Esophagus squamous epithelium (tissue), 5 donors: ENCODE results near the gene ATP6AP1. TPM values are rescaled to one million over a fixed set of nuclear protein-coding genes. Genes with fewer than 3 reads are reported as not detected.

ENCODE experiments used
- DNase-seq: peaks from one replicate; lab custom pipeline; 2025; lab: John Stamatoyannopoulos, UW
- H3K27ac ChIP-seq, 4 donors: fragments of 200-600 bp; sonication (generic); one replicate each; pipeline ENCODE4 v1.5.1; 2016 to 2019; ENCODE audit warnings: mild to moderate bottlenecking in 1 of 4
- H3K27me3 ChIP-seq, 4 donors: fragments of 200-600 bp; sonication (generic); 1 replicate in 3 of 4; 2 replicates in 1 of 4; pipeline versions ENCODE4 v1.5.1 to v1.6.0; 2017 to 2021; ENCODE audit warnings: antibody characterized with exemption in 1 of 4
- H3K36me3 ChIP-seq, 3 donors: fragments of 200-600 bp; sonication (generic); one replicate each; pipeline ENCODE4 v1.5.1; 2016 to 2019
- H3K4me1 ChIP-seq, 3 donors: fragments of 200-600 bp; sonication (generic); one replicate each; pipeline ENCODE4 v1.5.1; 2017 to 2019
- H3K4me3 ChIP-seq, 4 donors: fragments of 200-600 bp; sonication (generic); 1 replicate in 3 of 4; 2 replicates in 1 of 4; pipeline ENCODE4 v1.5.1; 2016 to 2019; ENCODE audit warnings: mild to moderate bottlenecking in 2 of 4, moderate library complexity in 1 of 4
- H3K9me3 ChIP-seq, 3 donors: fragments of 200-600 bp; sonication (generic); one replicate each; pipeline ENCODE4 v1.5.1; 2016 to 2019
- CTCF ChIP-seq, 6 experiments: fragments of 450-650 bp in 4 of 6; fragments of 200-600 bp in 2 of 6; sonication (generic) in 2 of 6; IDR thresholded peaks; one replicate each; pipeline ENCODE4 v1.5.1; 2016 to 2019; ENCODE audit warnings: antibody characterized with exemption in 6 of 6, mild to moderate bottlenecking in 4 of 6, moderate library complexity in 4 of 6
- POLR2A ChIP-seq, 4 donors: fragments of 450-650 bp; IDR thresholded peaks; one replicate each; pipeline ENCODE4 v1.6.1; 2017; ENCODE audit warnings: antibody characterized with exemption in 4 of 4, mild to moderate bottlenecking in 4 of 4, moderate library complexity in 3 of 4
- WGBS, 2 donors: methylation state at CpG; one replicate each; pipeline ENCODE4 v1.1.5; 2018; 5-methylcytosine and 5-hydroxymethylcytosine counted together
- intact Hi-C: fragments of 100-400 bp; cut with DNase I; formaldehyde crosslinking; loops from one replicate; pipeline ENCODE4 v1.15.0; 2022
- total RNA-seq, 4 donors: library from RNA; depleted of rRNA; stranded (reverse); fragments of >200 nt; gene quantifications; one replicate each; pipeline ENCODE4 v1.1.0, GENCODE V29; 2016
- donor health status: DM: yes; HTN: yes; CAD: no.

Gene ATP6AP1
- total RNA-seq, 4 donors from 2014 or later: 28.5 to 83.8 (median 37.2) TPM

GRCh38 chrX:154467556-154467955 lies 39.1 kb downstream of the ATP6AP1 start:
- WGBS, 2 donors: 96% methylated on average over 4 of the region's 21 CpGs; no CpG with 5 or more reads in 1 of the 2 donors
- no peaks in the 10 kb centered on the region for H3K9me3 ChIP-seq
- TF ChIP-seq CTCF (IDR thresholded peaks at IDR 0.05) (no peak), POLR2A (IDR thresholded peaks at IDR 0.05) (no peak)
- H3K27ac ChIP-seq: no peak overlapping the region
- intact Hi-C loops: no loop called here
- no peaks in the 10 kb centered on the region for H3K4me1 ChIP-seq
- H3K36me3 ChIP-seq: peaks cover 0 to 88% (median 0%) of the 10 kb centered on the region in 3 donors
- no peaks in the 10 kb centered on the region for H3K27me3 ChIP-seq
- no peak for DNase-seq
- H3K4me3 ChIP-seq: no peak overlapping the region

DNA sequence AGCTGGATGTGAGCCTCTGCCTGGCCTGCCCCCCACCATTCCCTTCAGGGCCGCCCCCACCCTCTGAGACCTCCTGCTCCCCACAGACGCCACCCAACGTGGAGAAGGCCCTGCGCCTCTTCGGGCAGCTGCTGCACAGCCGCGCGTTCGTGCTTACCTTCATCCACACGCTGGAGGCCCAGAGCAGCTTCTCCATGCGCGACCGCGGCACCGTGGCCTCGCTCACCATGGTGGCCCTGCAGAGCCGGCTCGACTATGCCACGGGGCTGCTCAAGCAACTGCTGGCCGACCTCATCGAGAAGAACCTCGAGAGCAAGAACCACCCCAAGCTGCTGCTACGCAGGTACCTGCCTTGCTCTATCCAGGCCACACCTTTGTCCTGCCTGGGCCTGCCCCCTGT lies 39.7 kb downstream of the ATP6AP1 start:
- no peak for DNase-seq
- intact Hi-C loops: no loop called here
- peaks cover 0 to 83% (median 0%) of the 10 kb centered on the region in 3 donors for H3K36me3 ChIP-seq
- 95% methylated on average over 15 of the region's 23 CpGs; no CpG with 5 or more reads in 1 of the 2 donors for WGBS, 2 donors
- no peak overlapping the region for H3K27ac ChIP-seq
- no peaks in the 10 kb centered on the region for H3K27me3 ChIP-seq
- H3K9me3 ChIP-seq: no peaks in the 10 kb centered on the region
- no peak overlapping the region for H3K4me3 ChIP-seq
- no peaks in the 10 kb centered on the region for H3K4me1 ChIP-seq
- TF ChIP-seq CTCF (IDR thresholded peaks at IDR 0.05) (no peak), POLR2A (IDR thresholded peaks at IDR 0.05) (no peak)

GRCh38 chrX:154469114-154469513 lies 40.6 kb downstream of the ATP6AP1 start:
- peaks cover 0 to 74% (median 0%) of the 10 kb centered on the region in 3 donors for H3K36me3 ChIP-seq

DNA sequence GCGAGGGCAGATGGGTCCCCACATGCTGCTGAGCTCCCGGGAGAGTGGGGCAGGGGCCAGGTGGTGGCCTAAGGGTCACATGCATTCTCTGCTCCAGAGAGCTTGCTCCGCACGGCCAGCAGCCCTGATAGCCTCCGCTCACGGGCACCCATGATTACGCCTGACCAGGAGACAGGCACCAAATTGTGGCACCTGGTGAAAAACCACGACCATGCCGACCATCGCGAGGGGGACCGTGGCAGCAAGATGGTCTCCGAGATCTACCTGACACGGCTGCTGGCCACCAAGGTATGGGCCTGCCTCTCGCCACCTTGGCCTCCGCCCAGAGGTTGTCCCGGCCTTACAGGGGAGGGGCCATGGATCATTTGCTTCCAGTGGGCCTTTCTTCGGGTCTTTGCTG lies 41.4 kb downstream of the ATP6AP1 start:
- Histone ChIP-seq H3K4me1 (no peaks in the 10 kb centered on the region), H3K4me3 (no peak overlapping the region), H3K36me3 (peaks cover 0 to 67% (median 0%) of the 10 kb centered on the region in 3 donors), H3K27ac (no peak overlapping the region), H3K9me3 (no peaks in the 10 kb centered on the region), H3K27me3 (no peaks in the 10 kb centered on the region)
- intact Hi-C loops: no loop called here
- WGBS, 2 donors: 88 to 89% methylated on average over 5 to 7 of the region's 18 CpGs
- no peak for TF ChIP-seq POLR2A (IDR thresholded peaks at IDR 0.05)
- TF ChIP-seq CTCF (IDR thresholded peaks at IDR 0.05): no peak
- DNase-seq: no peak

More at GRCh38 chrX:154469114-154469513, 40.6 kb downstream of the ATP6AP1 start:
- H3K27ac ChIP-seq: no peak overlapping the region
- DNase-seq: no peak
- H3K9me3 ChIP-seq: no peaks in the 10 kb centered on the region
- intact Hi-C loops: no loop called here
- no peaks in the 10 kb centered on the region for H3K4me1 ChIP-seq
- WGBS, 2 donors: 76% methylated on average over 8 of the region's 9 CpGs; no CpG with 5 or more reads in 1 of the 2 donors
- TF ChIP-seq POLR2A (IDR thresholded peaks at IDR 0.05): no peak
- TF ChIP-seq CTCF (IDR thresholded peaks at IDR 0.05): no peak
- H3K4me3 ChIP-seq: no peak overlapping the region
- no peaks in the 10 kb centered on the region for H3K27me3 ChIP-seq

DNA sequence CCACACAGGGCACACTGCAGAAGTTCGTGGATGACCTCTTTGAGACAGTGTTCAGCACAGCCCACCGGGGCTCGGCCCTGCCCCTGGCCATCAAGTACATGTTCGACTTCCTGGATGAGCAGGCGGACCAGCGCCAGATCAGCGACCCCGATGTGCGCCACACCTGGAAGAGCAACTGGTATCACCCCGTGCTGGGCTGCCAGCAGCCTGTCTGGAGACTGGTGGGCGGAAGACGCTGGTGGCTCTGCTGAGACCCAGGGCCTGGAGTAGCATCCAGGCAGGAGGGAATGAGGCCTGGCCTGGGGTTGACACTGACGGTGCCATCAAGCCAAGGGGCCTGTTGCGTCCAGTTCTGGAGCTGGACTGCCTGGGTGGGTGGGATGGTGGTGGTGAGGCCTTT lies 42.0 kb downstream of the ATP6AP1 start:
- TF ChIP-seq CTCF (IDR thresholded peaks at IDR 0.05): no peak
- no peak overlapping the region for H3K27ac ChIP-seq
- WGBS, 2 donors: 100% methylated on average over 2 of the region's 14 CpGs; no CpG with 5 or more reads in 1 of the 2 donors
- no peak overlapping the region for H3K4me3 ChIP-seq
- H3K4me1 ChIP-seq: no peaks in the 10 kb centered on the region
- DNase-seq: no peak
- peaks cover 0 to 61% (median 0%) of the 10 kb centered on the region in 3 donors for H3K36me3 ChIP-seq
- no peaks in the 10 kb centered on the region for H3K9me3 ChIP-seq
- no peaks in the 10 kb centered on the region for H3K27me3 ChIP-seq
- intact Hi-C loops: no loop called here
